ENCODE data around the gene ZNF223. TPM values are rescaled to one million over a fixed set of nuclear protein-coding genes. Genes with fewer than 3 reads are reported as not detected.

The ZNF223 gene
- polyA plus RNA-seq, 1 experiment: 2.1 TPM

DNA sequence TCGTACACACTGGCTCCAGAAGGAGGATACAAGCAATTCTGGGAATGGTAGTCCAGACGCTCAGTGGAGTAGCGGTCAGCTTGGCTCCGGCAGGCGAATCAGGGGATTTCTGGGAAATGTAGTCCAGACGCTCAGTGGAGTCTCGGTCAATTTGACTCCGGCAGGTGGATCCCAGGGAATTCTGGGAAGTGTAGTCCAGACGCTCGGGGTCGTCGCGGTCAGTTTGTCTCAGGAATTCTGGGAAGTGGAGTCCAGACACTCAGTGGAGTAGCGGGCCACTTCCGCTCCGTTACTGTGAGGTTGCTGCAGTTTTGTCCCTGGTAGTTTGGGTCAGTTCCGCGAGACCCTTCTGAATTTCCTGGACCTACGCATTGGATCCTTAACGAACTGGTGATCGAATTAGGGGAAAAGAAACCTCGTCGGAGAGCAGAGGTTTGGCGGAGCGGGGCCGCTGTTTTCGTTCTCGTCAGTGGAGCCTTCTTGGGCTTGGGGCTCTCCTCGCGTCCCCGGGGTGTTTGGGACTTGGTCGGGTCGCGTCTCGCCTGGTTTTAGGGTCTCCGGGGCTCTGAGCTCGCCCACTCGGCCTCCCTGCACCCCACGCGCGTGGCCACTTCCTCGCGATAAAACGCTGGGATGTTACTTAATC is 61.4 kb downstream of the ZNF223 start, which contains the start of gene ZNF225:
TSS of gene ZNF225 (plus strand) at position 262 of the 646 bp plus-strand sequence. CDS start 2,429 bp downstream, outside the sequence.
- peak; percentile 95 for DNase-seq (ENCODE audit: low read depth)
- TF ChIP-seq, protein P1, sequence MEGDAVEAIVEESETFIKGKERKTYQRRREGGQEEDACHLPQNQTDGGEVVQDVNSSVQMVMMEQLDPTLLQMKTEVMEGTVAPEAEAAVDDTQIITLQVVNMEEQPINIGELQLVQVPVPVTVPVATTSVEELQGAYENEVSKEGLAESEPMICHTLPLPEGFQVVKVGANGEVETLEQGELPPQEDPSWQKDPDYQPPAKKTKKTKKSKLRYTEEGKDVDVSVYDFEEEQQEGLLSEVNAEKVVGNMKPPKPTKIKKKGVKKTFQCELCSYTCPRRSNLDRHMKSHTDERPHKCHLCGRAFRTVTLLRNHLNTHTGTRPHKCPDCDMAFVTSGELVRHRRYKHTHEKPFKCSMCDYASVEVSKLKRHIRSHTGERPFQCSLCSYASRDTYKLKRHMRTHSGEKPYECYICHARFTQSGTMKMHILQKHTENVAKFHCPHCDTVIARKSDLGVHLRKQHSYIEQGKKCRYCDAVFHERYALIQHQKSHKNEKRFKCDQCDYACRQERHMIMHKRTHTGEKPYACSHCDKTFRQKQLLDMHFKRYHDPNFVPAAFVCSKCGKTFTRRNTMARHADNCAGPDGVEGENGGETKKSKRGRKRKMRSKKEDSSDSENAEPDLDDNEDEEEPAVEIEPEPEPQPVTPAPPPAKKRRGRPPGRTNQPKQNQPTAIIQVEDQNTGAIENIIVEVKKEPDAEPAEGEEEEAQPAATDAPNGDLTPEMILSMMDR (IDR thresholded peaks at IDR 0.05; ENCODE audit: insufficient read depth, low read depth, low read length): no peak
- Histone ChIP-seq H3K36me3 (ENCODE audit: control insufficient read depth, insufficient read depth, low read length) (peaks cover 4% of the 10 kb centered on the region), H3K4me3 (ENCODE audit: low read depth, low read length) (peak within 1 kb of the TSS; percentile 75), H3K27me3 (ENCODE audit: control insufficient read depth, insufficient read depth, low read length) (no peaks in the 10 kb centered on the region)
- CTCF ChIA-PET: interaction anchor here (0.6 kb wide), 1 partner anchor 470 kb away, joined by 3 read pairs; no protein-coding TSS in a partner anchor
- POLR2A ChIA-PET: interaction anchor here (0.7 kb wide), 1 partner anchor 41 kb away, joined by 4 read pairs; no protein-coding TSS in a partner anchor

DNA sequence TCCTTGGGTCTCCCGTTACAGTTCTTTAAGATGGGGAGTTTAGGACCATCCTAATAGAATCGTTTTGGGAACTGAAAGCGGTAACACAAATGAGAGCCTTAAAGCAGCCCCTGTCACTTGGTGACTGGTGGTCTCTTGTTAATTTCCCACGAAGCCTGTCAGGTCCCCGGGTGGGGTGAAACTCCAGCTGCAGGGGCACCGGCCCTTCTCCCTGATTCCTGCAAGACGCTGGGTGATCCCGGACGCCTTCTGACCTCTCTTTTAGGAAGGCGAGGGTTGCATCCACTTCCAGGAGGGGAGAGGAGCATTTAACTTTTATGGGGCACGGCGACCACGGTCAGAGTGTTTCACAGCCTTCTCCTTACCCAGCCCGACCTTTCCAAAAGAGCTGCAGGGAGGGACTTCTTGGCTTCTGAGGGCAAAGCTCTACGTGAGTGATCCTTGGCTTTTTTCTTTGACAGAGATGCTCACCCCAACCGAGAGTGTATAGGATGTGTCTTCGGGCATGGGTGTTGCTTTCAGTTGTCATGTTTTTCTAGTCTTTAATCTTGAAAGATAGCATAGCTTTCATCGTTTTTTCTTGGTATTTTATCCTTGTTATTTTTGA is 62.1 kb downstream of the ZNF223 start:
- Histone ChIP-seq H3K4me3 (ENCODE audit: low read depth, low read length) (peak overlapping the region; percentile 75), H3K27me3 (ENCODE audit: control insufficient read depth, insufficient read depth, low read length) (no peaks in the 10 kb centered on the region), H3K36me3 (ENCODE audit: control insufficient read depth, insufficient read depth, low read length) (peaks cover 7% of the 10 kb centered on the region)
- ChIA-PET CTCF (interaction anchor here (0.6 to 1.0 kb wide), 2 partner anchors 14 to 470 kb away, joined by 3 read pairs; no protein-coding TSS in a partner anchor), POLR2A (interaction anchor here (0.7 kb wide), 1 partner anchor 42 kb away, joined by 4 read pairs; no protein-coding TSS in a partner anchor)
- no peak for DNase-seq (ENCODE audit: low read depth)
- TF ChIP-seq, protein P1 (IDR thresholded peaks at IDR 0.05; ENCODE audit: insufficient read depth, low read depth, low read length): no peak

Small RNA genes lying within 50 kb of the gene (small RNA-seq; reads per million reads assigned to genes)
- not detected for gene RNU6-902P (ENCODE audit: insufficient read length, low read depth, low replicate concordance)

Other genes starting within 250 kb of the ZNF223 start
- gene LYPD5, start 249.6 kb upstream of the ZNF223 start, polyA plus RNA-seq (2011; rRNA removed): 0.40 and 0.50 TPM in 2 replicates
- 3.0 and 4.3 TPM in 2 replicates for gene ZNF283, start 224.7 kb upstream of the ZNF223 start, polyA plus RNA-seq (2011; rRNA removed)
- gene ZNF404, start 168.1 kb upstream of the ZNF223 start, polyA plus RNA-seq (2011; rRNA removed): 1.3 and 2.5 TPM in 2 replicates
- 8.8 and 11.3 TPM in 2 replicates for gene ZNF45, start 116.8 kb upstream of the ZNF223 start, polyA plus RNA-seq (2011; rRNA removed)
- gene ZNF221, start 100.8 kb upstream of the ZNF223 start, polyA plus RNA-seq (2011; rRNA removed): 0.64 and 1.2 TPM in 2 replicates
- gene ZNF155, start 67.8 kb upstream of the ZNF223 start, polyA plus RNA-seq (2011; rRNA removed): 2.4 and 3.5 TPM in 2 replicates
- 2.1 and 3.3 TPM in 2 replicates for gene ZNF230, start 49.1 kb upstream of the ZNF223 start, polyA plus RNA-seq (2011; rRNA removed)
- gene ZNF222, start 26.7 kb upstream of the ZNF223 start, polyA plus RNA-seq (2011; rRNA removed): 3.2 and 5.4 TPM in 2 replicates
- gene ZNF284, start 20.1 kb downstream of the ZNF223 start, polyA plus RNA-seq (2011; rRNA removed): 1.0 and 1.4 TPM in 2 replicates
- 13.2 and 17.1 TPM in 2 replicates for gene ZNF224, start 42.3 kb downstream of the ZNF223 start, polyA plus RNA-seq (2011; rRNA removed)
- gene ZNF225, start 61.4 kb downstream of the ZNF223 start, polyA plus RNA-seq (2011; rRNA removed): 1.3 and 2.5 TPM in 2 replicates
- gene ZNF234, start 89.5 kb downstream of the ZNF223 start, polyA plus RNA-seq (2011; rRNA removed): 3.1 and 5.0 TPM in 2 replicates
- gene ZNF226, start 113.1 kb downstream of the ZNF223 start, polyA plus RNA-seq (2011; rRNA removed): 11.0 and 16.4 TPM in 2 replicates
- gene ZNF227, start 160.5 kb downstream of the ZNF223 start, polyA plus RNA-seq (2011; rRNA removed): 5.9 and 7.7 TPM in 2 replicates
- 0.61 and 1.4 TPM in 2 replicates for gene ZNF233, start 207.8 kb downstream of the ZNF223 start, polyA plus RNA-seq (2011; rRNA removed)